NCI-H526 treated with DMSO at 0.1 percent for 48 hours (cell line): Measurements from ENCODE around the gene KCNQ1.

Experiments used
- DNase-seq: peaks from one replicate; lab custom pipeline; 2025; lab: John Stamatoyannopoulos, UW

KCNQ1 gene

GRCh38 chr11:2731130-2732125, 286.6 kb downstream of the KCNQ1 start:
- no peak for DNase-seq

DNA sequence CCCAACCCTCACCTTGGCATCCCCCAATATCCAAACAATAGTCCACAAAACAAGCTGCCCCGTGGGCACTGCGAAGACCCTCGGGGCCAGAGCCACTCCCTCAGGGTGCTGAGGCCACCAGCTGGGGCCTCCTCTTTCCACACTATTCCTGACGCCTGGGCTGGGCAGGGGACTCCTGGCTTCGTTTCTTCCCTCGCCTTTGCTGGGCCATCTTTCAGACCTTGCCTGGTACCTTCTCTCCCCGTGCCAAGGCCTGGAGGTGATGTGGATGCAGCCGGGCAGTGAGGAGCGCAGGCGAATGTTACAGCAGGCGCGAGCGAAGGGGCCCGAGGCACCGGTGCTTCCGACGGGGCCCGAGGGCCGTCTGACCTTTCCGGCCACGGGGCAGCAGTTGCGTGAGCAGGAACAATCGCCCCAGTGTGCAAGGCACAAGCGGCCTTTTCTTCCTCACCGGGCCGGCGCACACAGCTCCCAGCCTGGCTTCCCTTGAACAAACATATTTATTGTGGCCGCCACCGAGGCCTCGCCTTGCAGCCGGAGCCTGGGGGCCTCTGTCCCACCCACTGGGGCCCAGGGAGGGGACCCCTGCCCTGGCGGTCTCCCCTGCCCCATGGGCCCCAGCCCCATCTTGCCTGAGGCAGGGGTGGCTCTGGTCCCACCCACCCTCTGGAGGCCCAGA, 287.6 kb downstream of the KCNQ1 start:
- DNase-seq, result no peak

GRCh38 chr11:2732940-2733628, 288.3 kb downstream of the KCNQ1 start:
- no peak for DNase-seq

- DNase-seq, result no peak
Observed at GRCh38 chr11:2734181-2735052, 289.6 kb downstream of the KCNQ1 start.

- no peak for DNase-seq
Observed at GRCh38 chr11:2735053-2735589, 290.3 kb downstream of the KCNQ1 start.

DNA sequence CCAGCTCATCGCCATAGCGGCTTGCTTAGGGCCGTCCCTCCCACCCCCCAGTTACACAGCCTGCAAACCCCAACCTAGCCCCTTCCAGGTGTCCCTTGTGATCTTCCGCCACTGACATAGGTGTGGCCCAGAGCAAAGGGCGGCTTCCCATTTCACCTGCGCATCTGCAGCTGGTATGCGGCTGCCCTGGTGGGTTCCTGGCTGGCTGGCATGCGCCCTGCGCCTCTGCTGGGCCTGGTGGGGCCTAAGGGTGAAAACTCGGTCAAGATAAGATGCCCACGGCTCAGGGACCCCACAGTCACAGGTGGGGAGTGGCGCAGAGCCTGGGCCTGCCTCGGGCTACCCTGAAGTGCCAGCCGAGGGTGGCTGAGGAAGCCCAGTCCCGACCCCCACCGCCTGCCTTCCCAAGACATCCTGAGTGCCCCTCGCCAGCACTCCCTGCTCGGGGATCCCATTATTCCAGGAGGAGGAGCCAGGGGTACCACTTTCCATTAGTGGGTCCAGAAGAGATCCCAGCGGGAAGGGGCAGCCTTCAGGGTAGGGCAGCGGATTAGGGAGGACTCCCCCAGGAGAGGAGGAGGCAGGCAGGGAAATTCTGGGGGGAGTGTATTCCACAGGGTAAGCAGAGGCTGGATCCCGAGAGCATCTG, 291.9 kb downstream of the KCNQ1 start:
- no peak for DNase-seq

- DNase-seq, result no peak
Observed at GRCh38 chr11:2737226-2737590, 292.4 kb downstream of the KCNQ1 start.

DNA sequence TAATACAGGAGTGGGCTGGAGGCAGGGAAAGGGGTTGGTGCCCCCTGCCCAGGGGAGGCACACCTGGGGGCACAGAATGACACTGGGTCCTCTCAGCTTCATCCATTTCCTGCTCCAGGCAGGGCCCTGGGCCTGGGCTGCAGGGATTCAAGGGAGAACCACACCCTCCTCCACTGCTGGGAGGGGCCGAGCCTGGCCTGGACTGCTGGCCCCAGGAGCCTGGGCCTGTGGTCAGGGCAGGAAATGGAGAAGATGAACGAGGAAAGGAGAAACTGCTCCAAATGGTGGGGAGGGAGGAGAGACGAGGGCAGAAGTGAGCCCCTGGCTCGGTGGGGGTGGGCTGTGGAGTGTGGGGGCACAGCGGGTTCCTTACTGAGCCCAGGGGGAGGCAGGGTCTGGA, 293.1 kb downstream of the KCNQ1 start:
- no peak for DNase-seq

- no peak for DNase-seq
Observed at GRCh38 chr11:2738551-2739431, 294.0 kb downstream of the KCNQ1 start.

DNA sequence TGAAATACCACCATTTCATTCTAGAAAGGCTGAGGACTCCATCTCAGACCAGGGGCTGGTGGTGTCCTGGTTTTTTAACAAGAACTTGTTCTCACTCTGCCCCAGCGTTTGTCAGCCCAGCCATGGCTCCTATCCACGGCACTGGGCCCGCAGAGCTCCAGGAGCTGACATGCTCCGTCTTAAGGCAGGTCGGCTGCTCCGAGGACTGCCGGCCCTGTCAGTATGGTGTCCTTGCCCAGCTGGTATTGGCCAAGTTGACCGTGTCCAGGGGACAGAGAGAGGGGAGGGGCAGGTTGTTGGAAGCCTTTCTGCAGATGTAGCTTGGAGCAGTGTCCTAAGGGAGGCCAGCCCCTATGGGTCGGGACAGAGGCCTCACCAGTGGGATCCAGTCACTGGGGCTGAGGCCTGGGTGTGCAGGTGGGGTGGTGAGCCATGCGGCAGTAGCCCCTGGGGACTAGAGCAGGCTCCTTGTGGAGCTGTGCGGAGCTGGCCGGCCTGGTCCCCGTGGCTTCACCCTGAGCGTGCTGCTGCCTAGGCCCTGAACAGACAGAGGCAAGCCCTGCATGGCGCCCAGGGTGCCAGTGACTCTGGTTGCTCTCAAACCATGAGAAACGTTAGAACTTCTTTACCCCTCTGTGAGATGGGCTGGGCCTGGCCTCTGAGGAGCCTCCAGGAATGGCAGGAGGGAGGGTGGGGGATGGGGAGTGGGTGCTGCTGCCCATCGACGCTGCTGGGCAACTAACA, 294.9 kb downstream of the KCNQ1 start:
- DNase-seq, result no peak

- DNase-seq, result no peak
Observed at GRCh38 chr11:2740275-2740940, 295.6 kb downstream of the KCNQ1 start.

GRCh38 chr11:2741006-2741376, 296.2 kb downstream of the KCNQ1 start:
- DNase-seq, result no peak

DNA sequence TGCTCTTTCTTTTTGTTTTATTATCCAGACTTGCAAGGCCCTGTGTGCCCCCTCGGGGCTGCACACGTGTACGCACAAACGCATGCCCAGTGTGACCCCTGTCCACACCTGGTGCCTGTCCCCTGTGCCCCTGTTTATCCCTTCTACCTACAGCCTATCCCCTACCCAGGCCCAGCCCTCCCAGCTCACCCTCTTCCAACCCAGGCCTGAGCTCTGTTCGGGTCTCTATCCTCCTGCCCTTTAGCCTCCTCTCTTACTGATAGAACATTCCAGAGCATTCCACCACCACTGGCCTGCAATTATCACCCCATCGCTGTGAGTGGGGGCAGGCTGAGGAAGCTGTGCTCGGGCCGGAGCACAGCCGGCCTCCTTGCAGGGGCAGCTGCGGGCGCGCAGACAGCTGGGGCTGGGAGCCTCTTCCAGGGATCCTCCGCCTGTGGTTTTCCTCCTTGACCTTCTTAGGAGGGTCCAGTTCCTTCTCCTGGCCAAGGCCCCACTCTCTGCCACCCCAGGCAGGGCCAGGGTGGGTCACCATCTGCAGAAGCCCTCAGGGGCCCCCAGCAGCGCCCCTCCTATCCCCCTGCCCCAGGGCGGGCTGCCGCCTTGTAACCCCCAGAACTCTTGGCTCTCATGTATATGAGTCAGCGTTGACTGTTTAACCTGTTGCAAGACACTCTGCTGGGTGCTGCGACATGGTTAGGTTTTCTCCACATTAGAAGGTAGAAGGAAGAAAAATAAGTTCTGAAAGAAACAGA, 296.7 kb downstream of the KCNQ1 start:
- no peak for DNase-seq

- no peak for DNase-seq
Observed at GRCh38 chr11:2742201-2742600, 297.4 kb downstream of the KCNQ1 start.

DNA sequence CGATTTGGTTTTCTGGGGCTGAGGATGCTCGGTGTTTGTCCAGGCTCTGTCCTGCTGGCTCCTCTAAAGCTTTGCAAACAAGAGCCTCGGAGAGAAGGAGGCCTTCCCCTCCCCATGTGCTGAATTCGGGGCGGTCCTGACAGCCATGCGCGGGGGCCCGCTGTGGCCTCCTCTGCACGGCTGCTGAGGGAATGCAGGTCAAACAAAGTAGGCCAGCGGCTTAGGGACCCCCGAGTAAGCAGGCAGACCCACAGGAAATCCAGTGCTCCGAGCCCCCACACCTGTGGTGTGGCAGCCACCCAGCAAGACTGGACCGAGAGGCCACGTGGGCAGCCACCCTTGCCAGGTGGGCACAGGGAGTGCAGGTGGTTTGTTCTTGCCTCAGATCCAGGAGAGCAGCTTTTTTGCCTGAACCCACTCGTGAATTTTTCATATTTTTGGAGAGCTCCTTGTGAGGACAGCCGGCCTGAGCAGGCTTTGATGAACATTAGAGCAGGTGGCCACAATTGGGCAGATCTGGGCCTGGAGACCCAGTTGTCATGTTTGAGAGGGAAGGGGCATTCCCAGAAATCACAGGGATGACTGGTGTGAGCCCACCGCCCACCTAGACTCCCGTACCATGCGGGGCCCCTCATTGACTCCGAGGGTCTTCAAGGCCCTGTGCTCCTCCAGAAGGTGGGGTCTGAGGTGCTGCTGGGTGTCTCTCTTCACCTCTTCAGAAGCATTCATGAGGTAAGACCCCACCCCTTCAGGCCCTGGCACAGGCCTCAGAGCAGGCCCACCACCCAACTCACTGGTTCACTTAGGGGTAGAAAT, 298.0 kb downstream of the KCNQ1 start:
- no peak for DNase-seq

- no peak for DNase-seq
Observed at GRCh38 chr11:2743427-2744110, 298.8 kb downstream of the KCNQ1 start.
